Lower leg skin (tissue), 4 donors: Measurements from ENCODE around the gene EHD3. TPM values are rescaled to one million over a fixed set of nuclear protein-coding genes. Genes with fewer than 3 reads are reported as not detected.
"Not testable (repeated sequence)": the region's sequence is repeated elsewhere in the genome, so short reads cannot be mapped to it uniquely, and the experiment has no call there.

Source experiments
- DNase-seq, 2 donors: peaks; one replicate each; pipeline ENCODE4 v3.0.0-alpha.2; 2019; ENCODE audit warnings: low spot score in 2 of 2
- H3K4me3 ChIP-seq: fragments of 200-600 bp; sonication (generic); 2 replicates; pipeline ENCODE4 v1.5.1; 2017; ENCODE audit warnings: mild to moderate bottlenecking, low read depth; ENCODE audit not compliant: poor library complexity, severe bottlenecking
- CTCF ChIP-seq, 3 donors: fragments of 450-650 bp; IDR thresholded peaks; one replicate each; pipeline ENCODE4 v1.5.1; 2016; ENCODE audit warnings: antibody characterized with exemption in 3 of 3, mild to moderate bottlenecking in 3 of 3, moderate library complexity in 2 of 3
- POLR2A ChIP-seq, 2 donors: fragments of 450-650 bp; IDR thresholded peaks; one replicate each; pipeline ENCODE4 v1.6.1; 2016 to 2017; ENCODE audit warnings: antibody characterized with exemption in 2 of 2, mild to moderate bottlenecking in 1 of 2, moderate library complexity in 1 of 2
- WGBS, 2 donors: methylation state at CpG; one replicate each; pipeline ENCODE4 v1.1.5; 2018; 5-methylcytosine and 5-hydroxymethylcytosine counted together
- intact Hi-C: fragments of 100-400 bp; cut with DNase I; formaldehyde crosslinking; loops from one replicate; pipeline ENCODE4 v1.15.0; 2023; ENCODE audit warnings: low total_unique reads
- total RNA-seq, 4 donors: library from RNA; depleted of rRNA; stranded (reverse); fragments of >200 nt; gene quantifications; one replicate each; pipeline ENCODE4 v1.1.0, GENCODE V29; 2016

EHD3 gene
- total RNA-seq, 4 donors from 2014 or later: 2.8 to 4.3 (median 3.5) TPM

GRCh38 chr2:31277621-31278020, 43.7 kb downstream of the EHD3 start:
- intact Hi-C loops: no loop called here
- no peak for TF ChIP-seq POLR2A (IDR thresholded peaks at IDR 0.05)
- TF ChIP-seq CTCF (IDR thresholded peaks at IDR 0.05): no peak
- no peak for DNase-seq
- 72 to 80% methylated on average over 4 of the region's 4 CpGs for WGBS, 2 donors
- H3K4me3 ChIP-seq: no peak overlapping the region

GRCh38 chr2:31282634-31283033, 48.7 kb downstream of the EHD3 start:
- WGBS, 2 donors: 60 to 67% methylated on average over 2 of the region's 2 CpGs
- H3K4me3 ChIP-seq: no peak overlapping the region
- TF ChIP-seq CTCF (IDR thresholded peaks at IDR 0.05): no peak
- intact Hi-C loops: no loop called here
- DNase-seq: no peak

GRCh38 chr2:31283193-31283919, 49.4 kb downstream of the EHD3 start:
- 52 to 67% methylated on average over 7 of the region's 7 CpGs for WGBS, 2 donors

GRCh38 chr2:31284107-31284506, 50.2 kb downstream of the EHD3 start:
- intact Hi-C loops: no loop called here
- no peak for DNase-seq
- no peak for TF ChIP-seq CTCF (IDR thresholded peaks at IDR 0.05)
- TF ChIP-seq POLR2A (IDR thresholded peaks at IDR 0.05): no peak
- no peak overlapping the region for H3K4me3 ChIP-seq
- WGBS, 2 donors: 69 to 81% methylated on average over 2 of the region's 2 CpGs

More at GRCh38 chr2:31283193-31283919, 49.4 kb downstream of the EHD3 start:
- DNase-seq, H3K4me3 ChIP-seq, intact Hi-C loops: not testable (repeated sequence)

GRCh38 chr2:31286230-31286629, 52.3 kb downstream of the EHD3 start:
- 34 to 41% methylated on average over 4 of the region's 4 CpGs for WGBS, 2 donors
- intact Hi-C loops: no loop called here
- peak in 1 of 2 donors; percentile 45 for DNase-seq

More at GRCh38 chr2:31286230-31286629, 52.3 kb downstream of the EHD3 start:
- H3K4me3 ChIP-seq: no peak overlapping the region
- no peak for TF ChIP-seq POLR2A (IDR thresholded peaks at IDR 0.05)
- TF ChIP-seq CTCF (IDR thresholded peaks at IDR 0.05): no peak
